Stimulated activated CD4-positive, alpha-beta T cell treated with anti-CD3 and anti-CD28 coated beads, Interleukin-2, amount 100 ng/mL, for 24 hours (primary cell): ENCODE data around the gene CDH3.
A peak's percentile ranks its signal among the peaks of the same experiment; 100 is the strongest.
"Not testable (repeated sequence)": the region's sequence is repeated elsewhere in the genome, so short reads cannot be mapped to it uniquely, and the experiment has no call there.

Source experiments
- DNase-seq, 2 donors: peaks; one replicate each; pipeline ENCODE4 v3.0.0-alpha.2; 2020

The CDH3 gene

GRCh38 chr16:68707340-68708152 lies 62.4 kb downstream of the CDH3 start:
- no peak for DNase-seq

- DNase-seq = no peak
Measured at GRCh38 chr16:68710211-68710610, 65.1 kb downstream of the CDH3 start.

GRCh38 chr16:68711421-68712139 lies 66.5 kb downstream of the CDH3 start:
- DNase-seq = peak in 1 of 2 donors; percentile 18

- DNase-seq = no peak
Measured at GRCh38 chr16:68713361-68713760, 68.3 kb downstream of the CDH3 start.

GRCh38 chr16:68715471-68715870 lies 70.4 kb downstream of the CDH3 start:
- DNase-seq = no peak

- DNase-seq = not testable (repeated sequence)
Measured at GRCh38 chr16:68716516-68716915, 71.4 kb downstream of the CDH3 start.

- DNase-seq = no peak
Measured at GRCh38 chr16:68717684-68718083, 72.6 kb downstream of the CDH3 start.

GRCh38 chr16:68718590-68718989 lies 73.5 kb downstream of the CDH3 start:
- DNase-seq = no peak

GRCh38 chr16:68719993-68720489 lies 74.9 kb downstream of the CDH3 start:
- DNase-seq = peak in 1 of 2 donors; percentile 26

GRCh38 chr16:68722119-68723024 lies 77.3 kb downstream of the CDH3 start:
- no peak for DNase-seq

- no peak for DNase-seq
Measured at GRCh38 chr16:68724797-68725196, 79.7 kb downstream of the CDH3 start.

- no peak for DNase-seq
Measured at GRCh38 chr16:68728523-68728922, 83.4 kb downstream of the CDH3 start.

GRCh38 chr16:68731637-68732036 lies 86.5 kb downstream of the CDH3 start:
- DNase-seq = no peak

GRCh38 chr16:68732042-68732680 lies 87.1 kb downstream of the CDH3 start:
- no peak for DNase-seq

- DNase-seq = no peak
Measured at GRCh38 chr16:68732741-68733399, 87.8 kb downstream of the CDH3 start.

- DNase-seq = no peak
Measured at GRCh38 chr16:68733570-68733969, 88.5 kb downstream of the CDH3 start.

- DNase-seq = no peak
Measured at GRCh38 chr16:68734782-68735181, 89.7 kb downstream of the CDH3 start.

GRCh38 chr16:68736561-68736960 lies 91.5 kb downstream of the CDH3 start:
- DNase-seq = no peak

- peak; percentile 25 to 44 for DNase-seq
Measured at GRCh38 chr16:68737046-68737729, 92.1 kb downstream of the CDH3 start, which contains the start of gene CDH1. TSS of gene CDH1 (plus strand) at chr16:68737292. CDS start at chr16:68737416, 124 bp downstream.

- DNase-seq = no peak
Measured at GRCh38 chr16:68737730-68738629, 92.9 kb downstream of the CDH3 start.
